GM19372 (cell line): ENCODE results near the gene PLCG2.
"Not testable (repeated sequence)": the region's sequence is repeated elsewhere in the genome, so short reads cannot be mapped to it uniquely, and the experiment has no call there.

Experiments
- ATAC-seq: cut with Tn5 transposase; IDR thresholded peaks from one replicate; pipeline ENCODE4 v1.9.1; 2021; ENCODE audit warnings: mild to moderate bottlenecking, low read depth, moderate library complexity; ENCODE audit not compliant: unreplicated experiment

The PLCG2 gene

DNA sequence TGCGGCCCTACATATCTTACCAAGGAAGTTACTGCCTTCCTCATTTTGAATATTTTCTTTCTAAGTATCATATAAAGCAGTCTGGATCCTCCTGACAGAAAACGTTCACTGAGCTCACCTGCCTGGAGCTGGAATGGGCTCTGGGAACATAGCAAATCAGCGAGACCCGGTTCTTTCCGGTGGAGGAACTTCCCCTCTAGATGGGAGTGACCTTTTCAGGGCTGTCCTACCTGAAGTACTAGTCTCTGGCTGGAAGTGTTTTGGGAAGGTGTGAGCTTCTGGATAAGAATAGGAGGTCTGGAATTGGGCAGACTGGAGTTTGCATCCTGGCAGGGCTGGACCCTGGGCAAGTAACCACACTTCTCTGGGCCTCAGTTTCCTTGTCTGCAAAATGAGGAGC is 152.8 kb downstream of the PLCG2 start:
- no peak for ATAC-seq

DNA sequence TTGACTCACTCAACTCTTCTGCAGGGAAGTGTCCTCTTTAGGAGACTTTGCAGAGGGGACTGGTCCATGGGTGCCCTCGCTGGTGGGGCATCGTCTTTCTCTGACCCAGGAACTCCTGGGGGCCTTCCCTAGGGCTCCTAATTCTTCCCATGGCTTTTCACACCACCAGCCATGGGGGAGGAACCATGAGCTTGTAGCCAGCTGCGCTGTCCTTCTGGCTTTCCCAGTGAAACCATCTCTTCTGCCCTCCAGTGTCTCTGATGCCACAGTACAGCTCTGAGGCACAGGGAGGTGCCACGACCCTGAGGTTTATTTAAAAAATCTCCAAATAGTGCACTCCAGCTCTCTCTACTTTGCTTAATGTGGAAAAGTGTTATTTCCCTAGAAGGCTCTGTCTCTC is 153.6 kb downstream of the PLCG2 start:
- no peak for ATAC-seq

DNA sequence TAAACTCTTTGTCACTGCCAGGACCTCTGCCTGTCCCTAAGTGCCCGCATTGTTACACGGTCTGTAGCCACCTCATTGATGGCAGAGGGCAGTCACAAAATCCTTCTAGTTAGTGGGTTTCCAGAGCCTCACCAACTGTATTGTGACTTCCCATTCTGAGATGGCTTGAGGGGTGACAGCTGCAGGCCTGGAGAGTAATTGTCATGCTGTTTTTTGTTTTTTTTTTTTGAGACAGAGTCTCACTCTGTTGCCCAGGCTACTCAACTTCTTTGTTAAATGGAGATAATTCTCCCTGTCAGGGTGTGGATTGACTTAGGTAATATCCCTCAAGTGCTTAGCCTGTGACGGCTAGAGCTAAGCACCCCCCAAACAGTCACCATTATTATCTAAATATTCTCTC is 154.3 kb downstream of the PLCG2 start:
- no peak for ATAC-seq

DNA sequence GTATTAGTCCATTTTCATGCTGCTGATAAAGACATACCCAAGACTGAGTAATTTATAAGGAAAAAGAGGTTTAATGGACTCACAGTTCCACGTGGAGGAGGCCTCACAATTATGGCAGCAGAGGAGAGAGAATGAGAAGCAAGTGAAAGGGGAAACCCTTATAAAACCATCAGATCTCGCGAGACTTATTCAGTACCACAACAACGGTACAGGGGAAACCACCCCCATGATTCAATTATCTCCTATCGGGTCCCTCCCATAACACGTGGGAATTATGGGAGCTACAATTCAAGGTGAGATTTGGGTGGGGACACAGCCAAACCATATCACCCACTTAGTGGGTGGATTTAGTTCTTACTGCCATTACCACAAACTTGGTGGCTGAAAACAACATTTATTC is 155.6 kb downstream of the PLCG2 start:
- not testable (repeated sequence) for ATAC-seq

DNA sequence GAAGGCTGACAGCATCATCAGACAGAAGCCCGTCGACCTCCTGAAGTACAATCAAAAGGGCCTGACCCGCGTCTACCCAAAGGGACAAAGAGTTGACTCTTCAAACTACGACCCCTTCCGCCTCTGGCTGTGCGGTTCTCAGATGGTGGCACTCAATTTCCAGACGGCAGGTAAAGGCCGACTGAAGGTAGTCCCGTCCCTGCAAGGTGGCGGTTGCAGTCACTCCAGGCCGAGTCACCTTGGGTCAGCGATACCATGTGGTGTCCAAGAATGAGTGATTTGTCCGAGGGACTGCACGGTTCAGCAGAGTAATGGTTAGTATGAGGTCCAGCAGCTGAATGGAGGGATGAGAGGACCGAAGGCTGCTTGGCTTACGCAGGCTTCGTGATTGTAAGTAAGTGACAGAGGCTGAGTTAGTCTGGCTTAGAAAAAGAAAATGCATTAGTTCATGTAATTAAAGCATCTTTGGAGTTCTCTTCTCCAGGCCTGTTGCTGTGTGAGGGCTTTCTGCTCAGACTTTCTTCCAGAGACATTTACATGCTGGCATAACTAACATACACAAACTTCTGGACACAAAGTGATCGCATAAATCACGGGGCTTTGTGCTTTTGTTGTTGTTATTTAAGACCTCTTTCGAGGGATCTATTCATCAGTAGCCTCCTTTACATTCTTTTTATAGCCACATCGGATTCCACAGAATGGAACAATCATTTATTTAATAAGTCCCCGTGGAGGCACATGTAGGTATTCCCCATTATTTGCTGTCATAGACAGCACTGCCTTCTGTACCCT is 157.3 kb downstream of the PLCG2 start:
- ATAC-seq = no peak

- ATAC-seq = no peak
Measured at GRCh38 chr16:81937305-81938038, 158.4 kb downstream of the PLCG2 start.

GRCh38 chr16:81938326-81939163 is 159.5 kb downstream of the PLCG2 start:
- ATAC-seq = no peak

DNA sequence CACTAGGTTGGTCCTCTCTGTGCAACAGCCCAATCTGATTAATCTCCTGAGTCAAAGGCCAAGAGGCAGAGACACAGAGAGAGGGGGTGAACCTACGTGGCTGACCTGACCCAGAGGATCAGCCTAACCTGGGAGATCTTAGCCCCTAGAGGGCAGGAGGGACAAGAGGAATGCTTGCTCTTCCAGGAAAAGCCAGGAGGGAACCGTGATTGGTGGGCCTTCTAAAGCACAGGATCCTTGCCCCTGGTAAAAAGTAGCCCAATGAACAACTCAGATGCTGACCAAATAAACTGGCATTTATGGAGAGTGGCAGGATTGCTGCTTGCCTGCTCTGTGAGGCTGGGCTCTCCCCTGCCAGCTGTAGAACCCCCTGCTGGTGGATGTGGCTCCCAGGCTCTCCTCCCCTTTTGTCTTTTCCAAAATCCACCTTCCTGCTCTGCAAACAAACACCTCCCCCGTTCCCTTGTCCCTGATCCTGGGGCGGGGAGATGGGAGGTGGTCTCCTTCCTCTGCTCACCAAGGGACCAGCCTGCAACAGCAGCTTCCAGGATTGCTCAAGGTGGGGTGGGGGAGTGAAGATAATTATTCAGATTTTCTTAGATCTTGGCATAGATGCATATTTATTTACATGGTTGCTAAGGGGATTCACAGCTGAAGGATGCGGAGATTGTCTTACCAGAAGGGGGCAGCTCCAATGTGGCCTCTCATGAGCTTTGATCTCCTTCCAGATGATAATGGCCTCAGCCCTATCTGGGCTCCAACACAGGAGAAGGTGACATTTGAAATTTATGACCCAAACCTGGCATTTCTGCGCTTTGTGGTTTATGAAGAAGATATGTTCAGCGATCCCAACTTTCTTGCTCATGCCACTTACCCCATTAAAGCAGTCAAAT is 160.3 kb downstream of the PLCG2 start:
- ATAC-seq = no peak

- ATAC-seq = no peak
Measured at GRCh38 chr16:81940781-81941560, 161.9 kb downstream of the PLCG2 start.

GRCh38 chr16:81942007-81942601 is 163.0 kb downstream of the PLCG2 start:
- no peak for ATAC-seq

GRCh38 chr16:81945665-81946064 is 166.6 kb downstream of the PLCG2 start:
- ATAC-seq = no peak

DNA sequence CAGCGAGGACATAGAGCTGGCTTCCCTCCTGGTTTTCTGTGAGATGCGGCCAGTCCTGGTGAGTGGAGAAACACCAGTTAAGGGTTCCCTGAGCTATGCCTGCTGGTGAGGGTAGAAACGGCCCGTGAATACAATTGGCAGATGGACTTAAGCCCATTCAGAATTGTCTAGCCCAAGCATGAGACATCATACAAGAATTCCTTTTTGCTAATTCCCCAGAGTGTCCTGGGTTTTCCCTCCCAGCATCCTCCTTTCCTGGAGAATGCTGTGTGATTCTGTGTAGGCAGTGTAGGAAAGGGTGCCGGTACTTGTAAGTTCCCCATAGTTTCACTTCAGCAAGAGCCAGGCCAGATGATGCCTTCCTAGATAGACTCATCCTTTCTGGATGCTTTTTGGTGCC is 167.1 kb downstream of the PLCG2 start:
- no peak for ATAC-seq

GRCh38 chr16:81951564-81951963 is 172.5 kb downstream of the PLCG2 start:
- ATAC-seq = no peak

- no peak for ATAC-seq
Measured at GRCh38 chr16:81956213-81956948, 177.3 kb downstream of the PLCG2 start.

- no peak for ATAC-seq
Measured at GRCh38 chr16:81964808-81965207, 185.7 kb downstream of the PLCG2 start.

DNA sequence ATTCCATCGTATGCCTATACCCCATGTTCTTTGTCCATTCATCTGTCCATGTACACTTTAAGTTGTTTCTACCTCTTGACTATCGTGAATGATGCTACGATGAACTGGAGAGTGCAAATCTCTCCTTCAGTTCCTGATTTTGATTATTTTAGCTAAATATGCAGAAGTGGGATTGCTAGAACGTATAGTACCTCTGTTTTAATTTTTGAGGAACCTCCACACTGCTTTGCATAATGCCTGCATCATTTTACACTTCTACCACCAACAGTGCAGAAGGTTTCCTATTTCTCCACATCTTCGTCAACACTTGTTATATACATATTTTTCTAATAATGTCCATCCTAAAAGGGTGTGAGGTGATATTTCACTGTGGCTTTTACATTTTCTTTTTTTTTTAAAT is 188.3 kb downstream of the PLCG2 start:
- no peak for ATAC-seq

- ATAC-seq = no peak
Measured at GRCh38 chr16:81971853-81972252, 192.8 kb downstream of the PLCG2 start.

DNA sequence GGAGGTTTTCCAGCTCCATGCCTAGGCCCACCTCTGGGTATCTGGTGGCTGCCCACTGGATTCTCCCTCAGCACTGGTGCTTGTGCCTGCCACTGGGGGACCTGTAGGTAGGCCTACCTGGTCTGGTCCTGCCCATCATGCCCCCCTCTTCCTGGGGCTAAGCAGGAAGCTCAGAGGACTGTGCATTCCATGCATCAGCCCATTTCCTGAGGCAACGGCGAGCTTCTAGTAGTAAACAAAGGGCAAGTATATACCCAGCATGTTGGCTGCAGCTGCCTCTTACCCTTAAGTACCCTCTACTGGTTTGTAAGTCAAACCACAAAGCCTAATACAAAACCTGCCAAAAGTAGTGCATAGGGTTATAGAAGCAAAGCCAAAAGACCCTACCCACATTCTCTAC is 194.6 kb downstream of the PLCG2 start:
- ATAC-seq = no peak
